Suprapubic skin (tissue), 3 donors: ENCODE results near the gene C1QL4.
A peak's percentile ranks its signal among the peaks of the same experiment; 100 is the strongest.

ENCODE experiments used
- CTCF ChIP-seq, 2 donors: fragments of 200-600 bp in 1 of 2; fragments of 450-650 bp in 1 of 2; sonication (generic) in 1 of 2; IDR thresholded peaks; one replicate each; pipeline ENCODE4 v1.5.1; 2016 to 2019; ENCODE audit warnings: antibody characterized with exemption in 2 of 2, mild to moderate bottlenecking in 1 of 2, moderate library complexity in 1 of 2
- EP300 ChIP-seq: sonication (generic); formaldehyde crosslinking; IDR thresholded peaks from one replicate; pipeline ENCODE4 v1.6.1; 2017; ENCODE audit warnings: antibody characterized with exemption
- POLR2A ChIP-seq, 2 donors: fragments of 450-650 bp; IDR thresholded peaks; one replicate each; pipeline ENCODE4 v1.6.1; 2017; ENCODE audit warnings: antibody characterized with exemption in 2 of 2, mild to moderate bottlenecking in 2 of 2, moderate library complexity in 2 of 2

- TF ChIP-seq CTCF (IDR thresholded peaks at IDR 0.05) (peak in 1 of 2 donors; percentile 37), POLR2A (IDR thresholded peaks at IDR 0.05) (no peak), EP300 (no peak)
Observed at GRCh38 chr12:49369411-49370145, 32.6 kb upstream of the C1QL4 start.
